HL-60/S4 (cell line): Measurements from ENCODE around the gene RNF208.

Experiments used
- in situ Hi-C: fragments of 300-500 bp; cut with MboI; formaldehyde crosslinking; loops from 2 replicates; pipeline ENCODE4 v1.14.3; 2022; ENCODE audit warnings: low sequenced_read_pairs

Gene RNF208

GRCh38 chr9:137228506-137228967, 6.5 kb upstream of the RNF208 start:
- in situ Hi-C loops: loop anchor here (5.0 kb wide), 1 partner anchor 106 kb away; no protein-coding TSS in a partner anchor

GRCh38 chr9:137227853-137228505, 5.9 kb upstream of the RNF208 start:
- in situ Hi-C loops: loop anchor here (5.0 kb wide), 1 partner anchor 106 kb away; no protein-coding TSS in a partner anchor

GRCh38 chr9:137227054-137227852, 5.2 kb upstream of the RNF208 start, which contains the start of gene RNF224:
Gene RNF224, plus strand, starts transcription at chr9:137227502. Its CDS starts 834 bp downstream, at chr9:137228336.
- in situ Hi-C loops: loop anchor here (5.0 kb wide), 1 partner anchor 105 kb away; no protein-coding TSS in a partner anchor

GRCh38 chr9:137226338-137227053, 4.5 kb upstream of the RNF208 start:
- in situ Hi-C loops: loop anchor here (5.0 kb wide), 1 partner anchor 104 kb away; no protein-coding TSS in a partner anchor

GRCh38 chr9:137225699-137226331, 3.8 kb upstream of the RNF208 start:
- in situ Hi-C loops: loop anchor here (5.0 kb wide), 1 partner anchor 104 kb away; no protein-coding TSS in a partner anchor

- in situ Hi-C loops: loop anchor here (5.0 to 25.0 kb wide), 2 partner anchors 103 to 438 kb away; partner anchors contain the start of genes CCDC183 and TMEM141
Measured at GRCh38 chr9:137224830-137225694, 3.0 kb upstream of the RNF208 start, which contains the start of gene CYSRT1. Gene CYSRT1, plus strand, starts transcription at chr9:137225174. Its CDS starts 448 bp downstream, at chr9:137225622.

- in situ Hi-C loops: loop anchor here (25.0 kb wide), 1 partner anchor 436 kb away; the partner anchor contains the start of genes CCDC183 and TMEM141
Measured at GRCh38 chr9:137223078-137223970, 1.3 kb upstream of the RNF208 start.

GRCh38 chr9:137221506-137222111, 431 bp downstream of the RNF208 start:
- in situ Hi-C loops: loop anchor here (25.0 kb wide), 1 partner anchor 434 kb away; the partner anchor contains the start of genes CCDC183 and TMEM141

- in situ Hi-C loops: loop anchor here (25.0 kb wide), 1 partner anchor 434 kb away; the partner anchor contains the start of genes CCDC183 and TMEM141
Measured at GRCh38 chr9:137221095-137221505, 940 bp downstream of the RNF208 start.

- in situ Hi-C loops: loop anchor here (25.0 kb wide), 1 partner anchor 433 kb away; the partner anchor contains the start of genes CCDC183 and TMEM141
Measured at GRCh38 chr9:137220317-137221094, 1.5 kb downstream of the RNF208 start.

GRCh38 chr9:137219757-137220316, 2.2 kb downstream of the RNF208 start:
- in situ Hi-C loops: loop anchor here (25.0 kb wide), 1 partner anchor 433 kb away; the partner anchor contains the start of genes CCDC183 and TMEM141

GRCh38 chr9:137218754-137219271, 3.2 kb downstream of the RNF208 start:
- in situ Hi-C loops: loop anchor here (25.0 kb wide), 1 partner anchor 432 kb away; the partner anchor contains the start of genes CCDC183 and TMEM141

- in situ Hi-C loops: loop anchor here (25.0 kb wide), 1 partner anchor 431 kb away; the partner anchor contains the start of genes CCDC183 and TMEM141
Measured at GRCh38 chr9:137218212-137218753, 3.8 kb downstream of the RNF208 start.

- in situ Hi-C loops: loop anchor here (25.0 kb wide), 1 partner anchor 430 kb away; the partner anchor contains the start of genes CCDC183 and TMEM141
Measured at GRCh38 chr9:137217276-137218211, 4.5 kb downstream of the RNF208 start.
